Stromal cell of bone marrow (primary cell): ENCODE data around the gene SYT14.
"Not testable (repeated sequence)": the region's sequence is repeated elsewhere in the genome, so short reads cannot be mapped to it uniquely, and the experiment has no call there.

Experiments
- DNase-seq: peaks from one replicate; pipeline ENCODE4 v3.0.0-alpha.2; 2012; ENCODE audit warnings: low read depth

The SYT14 gene

DNA sequence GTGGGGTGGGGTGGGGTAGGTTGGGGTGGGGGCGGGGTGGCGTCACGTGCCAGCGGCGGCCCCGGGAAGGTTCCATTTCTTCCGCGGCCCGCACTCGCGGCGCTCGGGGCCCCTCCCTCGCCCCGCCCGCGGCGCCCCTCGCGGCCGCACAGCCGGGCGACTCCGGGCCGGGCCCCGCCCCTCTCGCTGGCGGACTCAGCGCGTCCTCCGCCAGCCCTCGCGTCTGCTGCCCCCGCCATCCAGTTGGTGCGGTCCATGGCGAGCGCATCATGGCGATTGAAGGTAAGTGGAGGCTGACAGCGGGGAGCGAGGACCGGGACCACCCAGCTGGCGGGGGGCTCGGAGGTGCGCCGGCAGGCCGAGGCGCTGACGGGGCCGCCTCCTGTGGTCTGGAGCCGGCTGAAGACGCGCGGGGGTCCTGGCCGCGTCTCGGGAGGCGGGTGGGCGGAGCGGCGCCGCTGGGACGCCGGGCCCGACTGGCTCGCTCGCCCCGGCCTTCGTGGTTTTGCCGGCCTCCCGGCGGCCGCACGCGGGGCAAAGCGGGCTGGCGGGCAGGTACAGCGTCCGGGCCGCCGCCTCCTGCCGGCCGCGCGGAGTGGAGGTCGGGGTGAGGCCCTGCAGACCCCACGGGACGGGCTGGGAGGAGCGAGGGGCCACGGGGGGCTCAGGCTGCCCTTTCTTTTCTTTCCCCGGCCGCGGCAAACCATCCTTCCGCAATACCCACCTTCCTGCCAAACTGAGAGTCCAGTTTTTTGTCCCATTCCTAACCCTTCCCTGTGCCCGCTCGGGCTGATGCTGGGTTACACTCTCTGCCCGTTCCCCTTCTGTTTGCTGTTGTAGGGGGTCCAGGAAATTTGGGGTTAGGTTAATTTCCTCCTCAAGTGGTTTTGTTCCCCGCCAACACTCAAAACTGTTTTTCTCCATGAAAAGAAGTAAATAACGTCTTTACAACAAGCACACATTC lies at the start of gene SYT14:
SYT14 (plus strand) TSS at position 222 of the 964 bp plus-strand sequence; CDS start at position 270, 48 bp downstream.
- DNase-seq, result peak; percentile 34

DNA sequence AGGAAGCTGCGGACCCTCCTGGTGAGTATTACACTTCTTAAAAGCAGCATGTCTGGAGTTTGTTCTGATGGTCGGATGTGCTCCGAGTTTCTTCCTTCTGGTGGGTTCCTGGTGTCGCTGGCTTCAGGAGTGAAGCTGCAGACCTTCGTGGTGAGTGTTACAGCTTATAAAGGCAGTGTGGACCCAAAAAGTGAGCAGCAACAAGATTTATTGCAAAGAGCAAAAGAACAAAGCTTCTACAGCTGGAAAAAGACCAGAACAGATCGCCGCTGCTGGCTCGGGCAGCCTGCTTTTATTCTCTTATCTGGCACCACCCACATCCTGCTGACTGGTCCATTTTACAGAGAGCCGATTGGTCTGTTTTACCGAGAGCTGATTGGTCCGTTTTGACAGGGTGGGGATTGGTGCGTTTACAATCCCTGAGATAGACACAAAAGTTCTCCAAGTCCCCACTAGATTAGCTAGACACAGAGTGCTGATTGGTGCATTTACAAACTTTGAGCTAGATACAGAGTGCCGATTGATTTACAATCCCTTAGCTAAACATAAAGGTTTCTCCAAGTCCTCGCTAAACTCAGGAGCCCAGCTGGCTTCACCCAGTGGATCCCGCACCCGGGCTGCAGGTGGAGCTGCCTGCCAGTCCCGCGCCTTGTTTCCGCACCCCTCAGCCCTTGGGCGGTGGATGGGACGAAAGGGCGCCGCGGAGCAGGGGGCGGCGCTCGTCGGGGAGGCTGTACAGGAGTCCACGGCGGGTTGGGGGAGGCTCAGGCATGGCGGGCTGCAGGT lies 49.5 kb upstream of the SYT14 start:
- not testable (repeated sequence) for DNase-seq

DNA sequence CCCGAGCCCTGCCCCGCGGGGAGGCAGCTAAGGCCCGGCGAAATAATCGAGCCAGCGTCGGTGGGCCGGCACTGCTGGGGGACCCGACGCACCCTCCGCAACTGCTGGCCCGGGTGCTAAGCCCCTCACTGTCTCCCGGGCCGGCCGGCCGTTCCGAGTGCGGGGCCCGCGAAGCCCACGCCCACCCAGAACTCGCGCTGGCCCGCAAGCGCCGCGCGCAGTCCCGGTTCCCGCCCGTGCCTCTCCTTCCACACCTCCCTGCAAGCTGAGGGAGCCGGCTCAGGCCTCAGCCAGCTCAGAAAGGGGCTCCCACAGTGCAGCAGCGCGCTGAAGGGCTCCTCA lies 49.0 kb upstream of the SYT14 start:
- no peak for DNase-seq

DNA sequence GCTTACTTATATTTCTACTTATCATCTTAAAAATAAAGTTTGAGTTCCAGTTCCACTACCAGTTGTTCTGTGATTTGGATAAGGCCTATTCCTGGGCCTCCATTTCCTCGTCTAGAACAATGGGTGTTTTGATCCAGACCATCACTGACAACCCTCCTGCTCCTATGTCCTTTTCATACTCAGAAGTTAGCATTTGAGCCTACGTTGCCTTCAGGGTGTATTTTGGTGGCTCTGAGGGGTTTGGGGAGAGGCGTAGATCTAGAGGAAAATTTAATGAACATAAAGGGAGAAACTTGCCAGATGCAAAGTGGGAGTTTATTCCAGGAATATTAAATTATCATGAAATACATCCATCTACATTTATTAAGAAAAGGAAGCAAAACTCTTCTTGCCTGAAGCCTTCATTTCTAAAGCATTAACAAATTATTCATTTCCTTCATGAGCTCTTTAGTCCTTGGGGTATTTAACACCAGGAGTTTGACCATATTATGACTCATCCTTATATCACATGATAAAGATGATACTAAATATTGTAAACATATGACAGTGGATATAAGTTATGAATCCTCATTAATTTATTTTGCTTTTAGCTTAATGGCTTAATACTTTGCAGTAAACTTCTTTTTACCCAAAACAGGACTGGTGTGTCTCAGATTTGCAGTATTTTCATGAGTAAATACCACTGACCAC lies 47.2 kb upstream of the SYT14 start:
- DNase-seq, result no peak

DNA sequence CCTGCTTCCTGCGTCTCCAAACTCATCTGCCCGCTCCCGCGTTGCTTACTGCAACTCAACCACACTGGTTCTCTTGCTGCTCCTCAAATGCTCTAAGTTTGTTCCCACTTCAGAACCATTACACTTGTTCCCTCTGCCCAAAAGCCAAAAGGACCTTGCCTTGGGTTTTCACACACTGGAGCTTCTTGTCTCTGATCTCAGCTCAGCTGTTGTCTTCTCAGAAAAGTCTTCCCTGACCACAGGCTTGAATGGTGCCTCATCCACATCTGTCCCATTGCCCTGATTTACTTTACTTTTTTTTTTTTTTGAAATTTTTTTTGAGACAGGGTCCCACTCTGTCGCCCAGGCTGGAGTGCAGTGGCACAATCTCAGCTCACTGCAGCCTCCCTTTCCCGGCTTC lies 44.3 kb upstream of the SYT14 start:
- no peak for DNase-seq

DNA sequence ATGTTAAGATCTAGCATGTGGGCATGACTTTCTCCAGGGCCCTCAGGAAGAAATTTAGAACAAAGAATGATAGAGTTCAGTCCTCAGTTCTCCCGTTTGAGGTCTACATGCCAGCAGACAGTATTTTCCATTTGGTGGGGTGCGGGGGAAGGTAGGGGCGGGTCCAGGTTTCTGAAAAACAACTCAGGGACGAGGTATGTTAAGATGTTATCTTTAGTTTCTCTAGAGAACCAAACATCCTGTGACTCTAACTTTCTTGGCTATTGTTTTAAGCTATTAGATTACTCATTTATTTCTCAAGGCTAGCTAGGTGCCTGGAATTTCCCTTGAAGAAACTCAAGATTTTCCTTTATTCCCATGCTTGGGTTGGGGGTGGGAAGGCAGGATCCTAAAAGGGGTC lies 42.3 kb upstream of the SYT14 start:
- DNase-seq, result peak; percentile 36

DNA sequence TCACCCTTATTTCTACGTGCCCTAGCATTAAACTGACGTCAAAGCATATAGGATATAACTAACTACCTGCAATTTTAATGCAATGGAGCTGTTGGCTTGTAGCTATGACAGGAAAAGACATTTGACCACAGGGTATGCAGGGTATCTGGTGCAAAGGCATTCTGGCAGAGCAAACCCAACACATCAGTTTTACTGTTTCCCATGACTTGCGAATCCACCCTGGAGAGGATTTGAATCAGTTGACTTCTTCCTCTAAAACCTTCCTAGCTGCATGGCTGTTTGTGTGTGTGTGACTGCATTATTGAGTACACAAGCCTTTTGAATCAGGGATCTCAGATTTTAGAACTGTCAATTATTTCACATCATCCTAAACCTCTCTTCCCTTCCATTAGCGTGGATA lies 41.7 kb upstream of the SYT14 start:
- no peak for DNase-seq

DNA sequence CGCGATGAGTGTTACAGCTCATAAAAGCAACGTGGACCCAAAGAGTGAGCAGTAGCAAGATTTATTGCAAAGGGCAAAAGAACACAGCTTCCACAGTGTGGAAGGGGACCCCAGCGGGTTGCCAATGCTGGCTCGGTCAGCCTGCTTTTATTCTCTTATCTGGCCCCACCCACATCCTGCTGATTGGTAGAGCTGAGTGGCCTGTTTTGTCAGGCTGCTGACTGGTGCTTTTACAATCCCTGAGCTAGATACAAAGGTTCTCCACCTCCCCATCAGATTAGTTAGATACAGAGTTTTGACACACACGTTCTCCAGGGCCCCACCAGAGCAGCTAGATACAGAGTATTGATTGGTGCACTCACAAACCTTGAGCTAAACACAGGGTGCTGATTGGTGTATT lies 39.7 kb upstream of the SYT14 start:
- not testable (repeated sequence) for DNase-seq

DNA sequence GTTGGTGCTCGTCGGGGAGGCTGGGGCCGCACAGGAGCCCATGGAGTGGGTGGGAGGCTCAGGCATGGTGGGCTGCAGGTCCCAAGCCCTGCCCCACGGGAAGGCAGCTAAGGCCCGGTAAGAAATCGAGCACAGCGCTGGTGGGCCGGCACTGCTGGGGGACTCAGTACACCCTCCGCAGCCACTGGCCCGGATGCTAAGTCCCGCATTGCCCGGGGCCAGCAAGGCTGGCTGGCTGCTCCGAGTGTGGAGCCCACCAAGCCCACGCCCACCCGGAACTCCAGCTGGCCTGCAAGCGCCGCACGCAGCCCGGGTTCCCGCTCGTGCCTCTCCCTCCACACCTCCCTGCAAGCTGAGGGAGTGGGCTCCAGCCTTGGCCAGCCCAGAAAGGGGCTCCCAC lies 39.2 kb upstream of the SYT14 start:
- DNase-seq, result not testable (repeated sequence)

DNA sequence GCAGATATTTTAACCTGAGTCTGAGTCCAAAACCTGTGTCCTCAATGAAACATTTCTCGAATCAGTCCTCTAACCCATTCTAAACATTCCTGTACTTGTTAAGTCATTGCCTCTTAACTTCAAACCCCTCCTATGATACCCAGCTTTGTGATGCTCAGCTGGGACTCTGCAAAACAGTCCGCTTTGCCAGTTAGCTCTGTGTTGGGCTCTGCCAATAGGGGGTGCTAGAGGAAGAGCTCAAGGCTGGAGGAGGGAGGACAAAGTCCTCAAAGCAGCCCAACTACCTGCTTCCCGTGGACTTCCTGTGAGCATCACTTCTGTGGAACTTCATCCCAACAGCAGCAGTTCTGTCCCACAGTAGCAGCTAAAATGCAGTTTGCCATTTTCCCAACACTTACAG lies 38.1 kb upstream of the SYT14 start:
- no peak for DNase-seq

DNA sequence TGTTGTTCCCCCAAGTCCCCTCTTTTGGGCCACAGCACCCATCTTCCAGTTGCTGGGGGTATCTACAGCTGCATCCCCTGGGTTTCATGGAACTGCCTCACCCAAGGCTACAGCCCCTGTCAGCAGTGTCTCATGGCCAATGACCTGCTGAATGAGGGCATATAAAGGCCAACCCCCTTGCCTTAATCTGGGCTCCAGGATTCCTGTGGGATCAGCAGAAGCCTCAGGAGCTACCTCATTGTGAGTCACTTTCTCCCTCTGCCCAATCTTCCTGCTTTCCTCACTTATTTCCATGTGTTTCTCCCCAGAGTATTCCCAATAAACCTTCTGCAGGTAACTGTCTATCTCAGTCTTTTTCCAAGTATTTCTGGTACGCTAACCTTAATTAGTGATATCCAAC lies 37.3 kb upstream of the SYT14 start:
- DNase-seq, result peak; percentile 53

DNA sequence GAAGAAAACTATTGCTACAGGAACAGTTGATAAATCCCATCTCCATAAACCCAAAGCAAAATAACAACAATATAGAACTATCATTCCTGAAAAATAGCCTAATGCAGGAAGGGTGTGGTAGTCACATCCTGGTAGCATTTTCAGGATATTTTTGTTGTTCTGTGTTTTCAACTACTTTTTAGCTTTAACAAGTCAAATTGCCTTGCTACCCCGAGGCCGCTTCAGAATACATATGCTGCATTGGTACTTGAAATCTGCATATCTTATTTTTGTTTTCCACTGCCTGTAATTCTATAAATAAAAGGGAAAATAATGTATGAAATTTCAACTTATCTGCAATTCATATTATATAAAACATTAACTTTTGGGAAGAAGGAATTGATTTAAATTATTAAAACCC lies 36.8 kb upstream of the SYT14 start:
- DNase-seq, result no peak

DNA sequence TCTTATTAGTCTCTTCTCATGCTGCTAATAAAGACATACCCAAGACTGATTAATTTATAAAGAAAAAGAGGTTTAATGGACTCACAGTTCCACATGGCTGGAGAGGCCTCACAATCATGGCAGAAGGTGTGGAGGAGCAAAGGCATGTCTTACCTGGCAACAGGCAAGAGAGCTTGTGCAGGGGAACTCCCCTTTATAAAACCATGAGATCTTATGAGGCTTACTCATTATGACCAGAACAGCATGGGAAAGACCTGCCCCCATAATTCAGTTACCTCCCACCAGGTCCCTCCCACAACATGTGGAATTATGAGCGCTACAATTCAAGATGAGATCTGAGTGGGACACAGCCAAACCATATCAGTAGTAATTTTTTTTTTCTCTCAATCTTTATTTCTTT lies 33.2 kb upstream of the SYT14 start:
- DNase-seq, result not testable (repeated sequence)

DNA sequence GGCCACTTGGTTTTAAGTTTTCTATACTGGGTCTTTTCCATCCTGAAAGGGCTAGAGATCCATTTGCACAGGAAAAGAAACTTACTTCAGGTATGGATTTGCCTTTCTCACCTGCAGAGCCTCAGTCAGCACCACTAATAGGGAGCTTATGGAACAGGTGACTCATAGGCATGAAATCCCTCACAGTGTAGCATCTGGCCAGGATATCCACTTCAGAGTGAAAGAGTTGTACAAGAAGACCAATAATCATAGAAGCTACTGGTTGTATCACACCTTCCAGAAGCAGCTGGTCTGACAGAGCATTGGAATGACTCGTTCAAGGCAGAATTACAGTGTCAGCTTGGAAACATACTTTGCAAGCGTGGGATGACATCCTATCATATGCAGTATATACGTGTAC lies 26.3 kb upstream of the SYT14 start:
- no peak for DNase-seq

DNA sequence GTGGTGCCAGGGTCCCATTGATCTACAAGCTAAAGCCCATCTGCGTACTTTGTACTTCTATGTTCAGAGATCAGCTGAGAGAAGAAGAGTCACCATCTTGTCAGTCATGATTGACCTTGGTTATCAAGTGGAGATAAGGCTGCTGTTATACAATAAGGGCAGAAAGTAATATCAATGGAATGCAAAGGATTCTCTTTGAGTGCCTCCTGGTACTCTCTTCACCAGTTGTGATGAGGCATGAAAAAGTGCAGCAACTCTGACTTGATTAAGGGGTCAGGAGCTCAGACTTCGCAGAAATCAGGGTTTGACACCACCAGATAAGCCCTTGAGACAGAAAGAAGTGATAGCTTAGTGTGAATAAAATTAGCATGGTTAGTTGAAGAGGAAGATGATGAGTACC lies 25.7 kb upstream of the SYT14 start:
- DNase-seq, result no peak

DNA sequence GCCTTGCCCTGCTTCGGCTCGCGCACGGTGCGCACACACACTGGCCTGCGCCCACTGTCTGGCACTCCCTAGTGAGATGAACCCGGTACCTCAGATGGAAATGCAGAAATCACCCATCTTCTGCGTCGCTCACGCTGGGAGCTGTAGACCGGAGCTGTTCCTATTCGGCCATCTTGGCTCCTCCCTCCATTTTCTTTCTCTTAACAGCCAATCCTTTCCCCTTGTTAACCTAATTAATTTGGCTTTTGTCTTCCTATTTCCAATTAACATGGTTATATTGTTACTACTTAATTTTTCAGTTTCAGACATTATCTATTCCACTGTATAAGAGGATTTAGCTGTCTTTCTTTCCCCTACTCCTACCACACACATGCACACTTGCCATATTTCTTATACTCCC lies 18.4 kb upstream of the SYT14 start:
- not testable (repeated sequence) for DNase-seq

DNA sequence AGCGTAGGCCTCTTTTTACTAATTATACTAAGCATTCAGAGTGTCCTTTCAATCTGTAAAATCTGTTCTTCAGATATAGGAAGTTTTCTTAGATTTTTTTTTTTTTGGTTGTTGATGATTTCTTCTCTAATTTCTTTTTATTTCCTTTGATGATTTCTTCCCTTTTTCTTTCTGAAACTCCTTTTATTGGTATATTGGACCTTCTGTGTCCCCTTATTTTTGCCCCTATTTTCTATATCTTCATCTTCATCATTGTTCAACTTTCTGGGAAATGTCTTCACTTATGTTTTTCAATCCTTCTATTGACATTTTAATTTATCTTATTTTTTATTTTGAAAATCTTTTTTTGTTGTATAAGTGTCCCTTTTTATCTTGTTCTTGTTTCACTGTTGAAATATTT lies 17.2 kb upstream of the SYT14 start:
- no peak for DNase-seq

DNA sequence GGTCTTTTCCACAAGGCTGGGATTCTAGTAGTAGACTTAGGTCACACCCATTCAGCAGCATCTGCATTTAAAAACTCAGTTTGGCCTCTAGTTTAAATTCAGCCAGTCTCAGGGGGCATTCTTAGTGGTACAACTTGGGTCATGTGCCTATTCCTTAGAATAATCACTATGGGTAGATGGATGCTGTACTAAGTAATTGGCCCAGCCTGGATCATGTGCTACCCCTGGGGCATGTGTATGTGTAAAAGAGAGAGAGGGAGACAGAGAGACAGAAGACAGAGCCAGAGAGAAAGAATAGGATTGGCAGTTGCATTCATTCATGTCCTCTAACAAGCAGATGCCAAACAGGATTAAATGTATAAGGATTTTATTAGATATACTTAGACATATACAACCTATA lies 13.6 kb upstream of the SYT14 start:
- DNase-seq, result no peak

DNA sequence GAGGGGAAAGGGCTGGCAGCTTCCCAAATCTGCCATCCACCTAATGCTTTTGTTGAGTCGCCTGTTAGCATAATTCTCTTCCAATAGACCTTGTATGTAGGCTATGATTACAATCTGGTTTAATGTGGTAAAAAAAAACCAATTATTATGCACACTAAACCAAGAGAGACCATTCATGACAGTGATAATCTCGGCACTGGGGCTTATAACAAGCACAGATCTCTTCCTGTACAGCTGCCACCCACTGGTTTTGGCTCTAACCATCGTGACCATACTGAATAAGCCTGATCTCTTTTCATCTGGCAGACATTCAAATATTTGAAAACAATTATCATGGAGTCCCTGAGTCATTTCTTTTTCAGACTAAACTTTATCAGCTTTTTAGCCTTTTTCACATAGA lies 12.0 kb upstream of the SYT14 start:
- peak; percentile 72 for DNase-seq

DNA sequence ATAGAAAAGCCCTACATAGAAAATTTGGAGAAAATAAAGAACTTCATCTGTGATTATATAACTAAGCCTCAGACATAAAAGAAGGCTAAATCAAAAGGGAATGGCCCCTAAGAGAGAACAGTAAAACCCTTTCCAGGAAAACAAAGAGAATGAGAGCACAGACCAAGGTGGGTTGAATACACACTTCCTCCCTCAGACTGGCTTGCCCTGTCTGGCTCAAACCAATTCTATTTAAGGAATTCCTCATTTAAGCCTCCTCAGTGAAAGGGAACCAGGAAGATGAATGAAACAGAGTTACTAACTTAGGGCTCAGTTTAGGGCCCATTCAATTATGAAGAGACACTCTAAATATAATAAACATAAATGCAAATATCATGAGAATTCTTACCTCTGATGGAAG lies 10.6 kb upstream of the SYT14 start:
- no peak for DNase-seq

DNA sequence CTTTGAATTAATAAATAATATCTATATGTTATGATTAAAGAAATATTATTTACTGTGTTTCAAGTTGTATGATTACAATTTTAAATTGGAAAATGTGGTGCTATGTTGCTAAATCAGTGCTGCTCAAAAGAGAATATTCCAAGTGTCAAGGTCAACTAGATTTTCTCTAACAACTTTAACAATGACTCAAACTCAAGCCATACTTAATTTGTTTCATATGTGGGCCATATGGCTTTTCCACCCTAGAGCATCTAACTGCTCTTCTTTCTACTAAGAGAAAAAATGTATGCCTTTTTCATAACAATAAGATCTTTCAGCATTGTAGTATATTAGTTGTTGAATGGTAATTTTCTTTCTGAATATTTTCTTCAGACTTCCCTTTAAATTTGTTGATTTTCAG lies 8.3 kb upstream of the SYT14 start:
- no peak for DNase-seq

DNA sequence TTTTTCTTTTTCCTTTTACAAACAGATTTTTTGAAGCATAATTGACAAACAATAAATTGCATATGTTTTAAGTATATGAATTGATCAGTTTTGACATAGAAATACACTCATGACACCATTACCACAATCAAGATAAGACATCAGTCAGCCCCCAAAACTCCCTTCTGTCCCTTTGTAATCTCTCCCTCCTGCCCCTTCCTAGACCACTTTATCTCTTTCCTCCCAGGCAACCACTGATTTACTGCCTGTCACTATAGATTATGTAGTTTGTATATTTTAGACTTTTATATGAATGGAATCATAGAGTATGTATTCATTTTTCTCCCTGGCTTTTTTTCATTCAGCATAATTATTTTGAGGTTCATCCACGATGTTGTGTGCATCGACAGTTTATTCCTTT lies 6.9 kb upstream of the SYT14 start:
- DNase-seq, result no peak

DNA sequence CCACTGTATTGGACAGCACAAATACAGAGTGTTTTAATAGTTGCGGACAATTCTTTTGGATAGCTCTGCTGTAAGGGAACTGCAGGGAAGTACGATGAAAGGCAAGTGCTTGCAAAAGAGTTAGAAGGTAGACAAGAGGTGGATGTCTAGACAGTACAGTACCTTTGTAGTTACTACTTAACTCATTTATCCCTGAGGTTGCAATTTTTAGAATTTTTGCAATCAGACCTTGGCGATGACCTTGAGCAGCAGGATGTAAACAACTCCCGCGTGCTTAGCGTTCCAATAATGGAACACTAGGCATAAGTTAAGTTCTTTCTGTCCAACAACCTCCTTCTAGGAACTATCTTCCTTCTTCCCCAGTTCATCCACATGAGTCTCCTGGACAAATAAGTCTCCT lies 1.9 kb upstream of the SYT14 start:
- DNase-seq, result no peak
